ENCODE results near the gene BPIFA2.

- no peak for TF ChIP-seq EZH2phosphoT487 (IDR thresholded peaks at IDR 0.05; ENCODE audit: borderline replicate concordance)
- TF ChIP-seq CTCF (IDR thresholded peaks at IDR 0.05 in 2 of 3, conservative IDR thresholded peaks at IDR 0.05 in 1 of 3; ENCODE audit: borderline replicate concordance in 1 of 3, insufficient read depth in 1 of 3, low read depth in 2 of 3, low read length in 2 of 3) = no peak
- TF ChIP-seq POLR2A (IDR thresholded peaks at IDR 0.05; ENCODE audit: borderline replicate concordance, extremely low read depth, insufficient read depth, insufficient read length) = no peak
- TF ChIP-seq EGR1 (IDR thresholded peaks at IDR 0.05; ENCODE audit: low read depth) = no peak
- TF ChIP-seq POLR2AphosphoS5 (IDR thresholded peaks at IDR 0.05; ENCODE audit: low read depth, low read length) = no peak
Observed at GRCh38 chr20:33137195-33137594, 30.8 kb upstream of the BPIFA2 start.
